ENCODE data around the gene VPS72. TPM values are rescaled to one million over a fixed set of nuclear protein-coding genes. Genes with fewer than 3 reads are reported as not detected.

VPS72 gene
- total and polyA plus RNA-seq, 2 donors (not counting 3 experiments of a cell fraction or from before 2014, with no cell fraction given): 76.2 to 85.2 TPM

- DNase-seq (ENCODE audit: low read depth, low spot score): no peak
- no peaks in the 10 kb centered on the region for H3K79me2 ChIP-seq (ENCODE audit: control insufficient read depth, insufficient read depth, low read length)
- intact Hi-C loops (cut with micrococcal nuclease): no loop called here
- no peak overlapping the region for H2AFZ ChIP-seq (ENCODE audit: low read depth, low read length)
- BruUV-seq (replicated peaks): no TSS peak
- ChIA-PET CTCF (interaction anchor here (0.8 to 3.2 kb wide), 6 partner anchors 12 to 84 kb away, joined by 4 to 30 read pairs (median 6); partner anchors contain the start of gene CDC42SE1), POLR2A (interaction anchor here (1.0 kb wide), 1 partner anchor 12 kb away, joined by 4 read pairs; no protein-coding TSS in a partner anchor)
- no peaks in the 10 kb centered on the region for H3K27me3 ChIP-seq (ENCODE audit: control insufficient read depth in 2 of 2, insufficient read depth in 2 of 2, low read length in 2 of 2)
- peaks cover 2 to 26% of the 10 kb centered on the region in 2 experiments for H3K36me3 ChIP-seq (ENCODE audit: control insufficient read depth in 2 of 2, extremely low read depth in 1 of 2, insufficient read depth in 2 of 2, low read length in 2 of 2)
- dilution Hi-C loops (cut with MboI; ENCODE audit: extremely low pct_ligation_motif_present, low sequenced_read_pairs): no loop called here
- no peak overlapping the region for H3K4me3 ChIP-seq (replicated peaks in 1 of 3; ENCODE audit: insufficient read depth in 1 of 3, low read depth in 1 of 3, low read length in 3 of 3)
- H3K27ac ChIP-seq (ENCODE audit: insufficient read depth, low read depth, low read length): no peak overlapping the region
- no peaks in the 10 kb centered on the region for H3K9me3 ChIP-seq (replicated peaks; ENCODE audit: control insufficient read depth, insufficient read depth, low read length)
- H3K4me1 ChIP-seq (ENCODE audit: control insufficient read depth, extremely low read depth, insufficient read depth, low read length): peaks cover 29% of the 10 kb centered on the region
- no peak overlapping the region for H3K4me2 ChIP-seq (ENCODE audit: insufficient read depth, low read length)
- H3K9ac ChIP-seq (replicated peaks; ENCODE audit: extremely low read depth, insufficient read depth, low read length): no peak overlapping the region
- no peaks in the 10 kb centered on the region for H4K20me1 ChIP-seq (replicated peaks; ENCODE audit: control insufficient read depth, extremely low read depth, insufficient read depth, low read length)
- no peak for FAIRE-seq
- H3K9me1 ChIP-seq (replicated peaks; ENCODE audit: control insufficient read depth, extremely low read depth, insufficient read depth, low read length): no peaks in the 10 kb centered on the region
- TF ChIP-seq CTCF (IDR thresholded peaks at IDR 0.05; ENCODE audit: extremely low read depth in 1 of 2, insufficient read depth in 1 of 2, low read depth in 1 of 2, low read length in 2 of 2) (no peak), EZH2 (IDR thresholded peaks at IDR 0.05; ENCODE audit: borderline replicate concordance, low read depth, low read length, severe bottlenecking) (no peak), GATA2 (IDR thresholded peaks at IDR 0.05; ENCODE audit: insufficient read depth, insufficient read length, low read depth, low read length) (no peak), JUN (IDR thresholded peaks at IDR 0.05; ENCODE audit: borderline replicate concordance, insufficient read depth, insufficient read length, low read depth) (no peak), POLR2AphosphoS5 (IDR thresholded peaks at IDR 0.05; ENCODE audit: insufficient read depth, low read depth, low read length) (no peak), MAX (IDR thresholded peaks at IDR 0.05; ENCODE audit: insufficient read depth, insufficient read length) (no peak), POLR2A (IDR thresholded peaks at IDR 0.05; ENCODE audit: low read depth, low read length) (no peak)
These were observed 47.0 kb downstream of the VPS72 start for GRCh38 chr1:151143057-151143435.
